ENCODE data around the gene CEMIP.

Gene CEMIP

DNA sequence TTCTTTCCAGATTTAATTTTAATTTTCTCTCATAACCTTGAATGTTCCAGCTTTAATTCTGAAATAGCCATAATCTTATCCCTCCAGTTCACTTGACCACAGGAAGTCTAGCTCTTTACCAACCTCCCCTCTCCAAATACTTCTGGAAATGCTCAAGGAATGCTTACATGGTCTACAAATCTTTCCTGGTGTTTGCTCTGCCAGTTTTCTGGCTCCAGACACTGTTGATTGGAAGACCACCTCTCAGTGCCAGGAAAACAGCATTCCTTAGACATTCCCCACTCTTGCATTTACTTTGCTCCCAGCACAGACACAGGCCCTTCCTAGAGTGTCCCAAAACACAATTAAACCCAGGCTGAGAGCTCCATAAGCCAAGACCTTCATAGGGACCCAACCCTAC, 111.8 kb downstream of the CEMIP start:
- DNase-seq: no peak
- H3K9me2 ChIP-seq (replicated peaks; ENCODE audit: insufficient read depth, low read length): no peaks in the 10 kb centered on the region
- H3F3A ChIP-seq (ENCODE audit: insufficient read depth, low read length): no peaks in the 10 kb centered on the region
- no peak overlapping the region for H3K9ac ChIP-seq (ENCODE audit: low read length)
- H3K9me3 ChIP-seq (replicated peaks; ENCODE audit: insufficient read depth, low read length): no peaks in the 10 kb centered on the region
- no peaks in the 10 kb centered on the region for H4K20me1 ChIP-seq (ENCODE audit: insufficient read depth, low read length)
- TF ChIP-seq, protein P1, sequence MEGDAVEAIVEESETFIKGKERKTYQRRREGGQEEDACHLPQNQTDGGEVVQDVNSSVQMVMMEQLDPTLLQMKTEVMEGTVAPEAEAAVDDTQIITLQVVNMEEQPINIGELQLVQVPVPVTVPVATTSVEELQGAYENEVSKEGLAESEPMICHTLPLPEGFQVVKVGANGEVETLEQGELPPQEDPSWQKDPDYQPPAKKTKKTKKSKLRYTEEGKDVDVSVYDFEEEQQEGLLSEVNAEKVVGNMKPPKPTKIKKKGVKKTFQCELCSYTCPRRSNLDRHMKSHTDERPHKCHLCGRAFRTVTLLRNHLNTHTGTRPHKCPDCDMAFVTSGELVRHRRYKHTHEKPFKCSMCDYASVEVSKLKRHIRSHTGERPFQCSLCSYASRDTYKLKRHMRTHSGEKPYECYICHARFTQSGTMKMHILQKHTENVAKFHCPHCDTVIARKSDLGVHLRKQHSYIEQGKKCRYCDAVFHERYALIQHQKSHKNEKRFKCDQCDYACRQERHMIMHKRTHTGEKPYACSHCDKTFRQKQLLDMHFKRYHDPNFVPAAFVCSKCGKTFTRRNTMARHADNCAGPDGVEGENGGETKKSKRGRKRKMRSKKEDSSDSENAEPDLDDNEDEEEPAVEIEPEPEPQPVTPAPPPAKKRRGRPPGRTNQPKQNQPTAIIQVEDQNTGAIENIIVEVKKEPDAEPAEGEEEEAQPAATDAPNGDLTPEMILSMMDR (IDR thresholded peaks at IDR 0.05; ENCODE audit: low read length): no peak
- TF ChIP-seq EZH2phosphoT487 (IDR thresholded peaks at IDR 0.05; ENCODE audit: low read length) (no peak), EZH2 (optimal IDR thresholded peaks at IDR 0.05; ENCODE audit: low read depth, low read length) (no peak)
- H3K4me3 ChIP-seq (ENCODE audit: low read length): no peak overlapping the region
- no peaks in the 10 kb centered on the region for H3K4me1 ChIP-seq (ENCODE audit: low read length)
- no peak overlapping the region for H2AFZ ChIP-seq (ENCODE audit: low read length)
- H3K27me3 ChIP-seq (replicated peaks; ENCODE audit: insufficient read depth, low read length): no peaks in the 10 kb centered on the region
- no peaks in the 10 kb centered on the region for H3K36me3 ChIP-seq (replicated peaks; ENCODE audit: insufficient read depth, low read length)
- H3K4me2 ChIP-seq (ENCODE audit: low read depth, low read length): no peak overlapping the region
- no peak overlapping the region for H3K27ac ChIP-seq (ENCODE audit: low read length)
- no peaks in the 10 kb centered on the region for H3K79me2 ChIP-seq (ENCODE audit: low read length)

DNA sequence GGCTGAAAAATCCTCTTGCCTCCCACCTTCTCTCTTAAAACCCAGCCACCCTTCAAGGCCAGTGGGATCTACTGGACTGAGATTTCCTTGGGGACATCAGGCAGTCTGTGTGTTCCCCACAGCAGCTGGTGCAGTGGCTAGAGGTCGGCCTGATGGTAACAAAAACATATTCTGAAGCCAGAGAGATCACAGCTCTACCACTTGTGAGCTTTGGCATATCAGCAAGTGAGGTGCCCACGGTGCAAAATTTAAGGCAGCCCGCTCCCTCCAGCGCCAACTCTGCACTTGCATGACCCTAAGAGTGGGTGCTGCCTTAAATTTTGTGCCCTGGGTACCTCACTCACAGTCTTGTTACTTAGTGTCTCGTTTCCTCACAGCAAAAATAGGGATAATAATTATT, 113.2 kb downstream of the CEMIP start:
- H3K4me2 ChIP-seq (ENCODE audit: low read depth, low read length): no peak overlapping the region
- H3K27ac ChIP-seq (ENCODE audit: low read length): no peak overlapping the region
- H3K27me3 ChIP-seq (replicated peaks; ENCODE audit: insufficient read depth, low read length): no peaks in the 10 kb centered on the region
- no peaks in the 10 kb centered on the region for H3K9me2 ChIP-seq (replicated peaks; ENCODE audit: insufficient read depth, low read length)
- no peaks in the 10 kb centered on the region for H3K9me3 ChIP-seq (replicated peaks; ENCODE audit: insufficient read depth, low read length)
- H3K4me1 ChIP-seq (ENCODE audit: low read length): no peaks in the 10 kb centered on the region
- H2AFZ ChIP-seq (ENCODE audit: low read length): no peak overlapping the region
- TF ChIP-seq, protein P1 (IDR thresholded peaks at IDR 0.05; ENCODE audit: low read length): no peak
- no peak for TF ChIP-seq EZH2phosphoT487 (IDR thresholded peaks at IDR 0.05; ENCODE audit: low read length)
- no peak for TF ChIP-seq EZH2 (optimal IDR thresholded peaks at IDR 0.05; ENCODE audit: low read depth, low read length)
- H3K4me3 ChIP-seq (ENCODE audit: low read length): no peak overlapping the region
- DNase-seq: no peak
- no peak overlapping the region for H3K9ac ChIP-seq (ENCODE audit: low read length)
- no peaks in the 10 kb centered on the region for H4K20me1 ChIP-seq (ENCODE audit: insufficient read depth, low read length)
- H3K36me3 ChIP-seq (replicated peaks; ENCODE audit: insufficient read depth, low read length): no peaks in the 10 kb centered on the region
- no peaks in the 10 kb centered on the region for H3K79me2 ChIP-seq (ENCODE audit: low read length)
- no peaks in the 10 kb centered on the region for H3F3A ChIP-seq (ENCODE audit: insufficient read depth, low read length)

DNA sequence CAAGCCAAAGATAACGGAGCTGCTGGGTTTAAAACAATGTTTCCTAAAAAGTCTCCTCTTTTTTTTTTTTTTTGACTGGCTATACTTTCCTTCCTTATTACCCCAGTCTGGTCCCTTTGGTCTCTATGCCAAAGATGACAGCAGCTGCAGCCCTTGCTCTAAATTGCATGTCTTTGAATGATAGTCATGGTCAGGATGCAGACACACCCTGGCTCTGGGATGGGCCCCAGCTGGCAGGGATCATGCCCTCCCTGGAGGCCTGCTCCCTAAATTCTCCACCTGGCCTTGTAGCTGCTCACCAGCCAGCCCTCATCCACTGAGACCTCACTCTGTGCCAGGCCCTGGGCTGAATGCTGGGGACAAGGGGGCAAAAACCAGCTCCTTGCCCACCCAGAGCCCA, 114.6 kb downstream of the CEMIP start:
- DNase-seq: no peak
- Histone ChIP-seq H3K27ac (ENCODE audit: low read length) (no peak overlapping the region), H2AFZ (ENCODE audit: low read length) (no peak overlapping the region), H3K4me3 (ENCODE audit: low read length) (no peak overlapping the region), H3K79me2 (ENCODE audit: low read length) (no peaks in the 10 kb centered on the region), H3K9me3 (replicated peaks; ENCODE audit: insufficient read depth, low read length) (no peaks in the 10 kb centered on the region), H3K9ac (ENCODE audit: low read length) (no peak overlapping the region), H3K36me3 (replicated peaks; ENCODE audit: insufficient read depth, low read length) (no peaks in the 10 kb centered on the region), H4K20me1 (ENCODE audit: insufficient read depth, low read length) (no peaks in the 10 kb centered on the region), H3K4me1 (ENCODE audit: low read length) (no peaks in the 10 kb centered on the region), H3K27me3 (replicated peaks; ENCODE audit: insufficient read depth, low read length) (no peaks in the 10 kb centered on the region), H3K4me2 (ENCODE audit: low read depth, low read length) (no peak overlapping the region), H3F3A (ENCODE audit: insufficient read depth, low read length) (no peaks in the 10 kb centered on the region), H3K9me2 (replicated peaks; ENCODE audit: insufficient read depth, low read length) (no peaks in the 10 kb centered on the region)
- TF ChIP-seq, protein P1 (IDR thresholded peaks at IDR 0.05; ENCODE audit: low read length): no peak
- no peak for TF ChIP-seq EZH2 (optimal IDR thresholded peaks at IDR 0.05; ENCODE audit: low read depth, low read length)
- no peak for TF ChIP-seq EZH2phosphoT487 (IDR thresholded peaks at IDR 0.05; ENCODE audit: low read length)

Measured in MM.1S (cell line).